RPMI7951 (cell line): ENCODE results near the gene SLC25A24. TPM values are rescaled to one million over a fixed set of nuclear protein-coding genes. Genes with fewer than 3 reads are reported as not detected.
A peak's percentile ranks its signal among the peaks of the same experiment; 100 is the strongest.
"Not testable (repeated sequence)": the region's sequence is repeated elsewhere in the genome, so short reads cannot be mapped to it uniquely, and the experiment has no call there.

ENCODE experiments used
- DNase-seq: peaks from one replicate; pipeline ENCODE4 v3.0.0-alpha.2; 2012; ENCODE audit warnings: low read depth
- total RNA-seq: library from RNA; depleted of rRNA; stranded (reverse); fragments of >200 nt; shearing (Covaris generic); gene quantifications from 2 replicates; pipeline ENCODE4 v1.2.3, GENCODE V29; 2014

SLC25A24 gene
- total RNA-seq, 1 experiment from 2014 or later: 86.8 TPM

DNA sequence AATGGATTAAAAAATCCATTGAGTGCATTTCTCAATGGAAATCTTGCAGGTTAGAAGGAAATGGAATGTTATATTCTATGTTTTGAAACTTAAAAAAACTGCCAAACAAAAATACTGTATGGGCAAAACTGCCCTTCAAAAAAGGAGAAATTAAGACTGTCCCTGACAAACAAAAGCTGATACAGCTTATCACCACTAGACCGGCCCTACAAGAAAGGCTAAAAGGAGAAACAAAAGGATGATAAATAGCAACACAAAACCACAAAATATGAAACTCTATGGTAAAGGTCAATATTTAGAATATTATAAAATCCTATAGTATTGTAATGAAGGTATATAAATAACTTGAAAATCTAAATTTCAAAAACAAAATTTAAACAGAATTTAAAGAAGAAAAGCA, 60.0 kb downstream of the SLC25A24 start:
- DNase-seq: no peak

GRCh38 chr1:108139555-108139954, 60.6 kb downstream of the SLC25A24 start:
- DNase-seq: not testable (repeated sequence)

GRCh38 chr1:108133148-108133547, 67.0 kb downstream of the SLC25A24 start:
- not testable (repeated sequence) for DNase-seq

GRCh38 chr1:108132367-108132766, 67.8 kb downstream of the SLC25A24 start:
- not testable (repeated sequence) for DNase-seq

DNA sequence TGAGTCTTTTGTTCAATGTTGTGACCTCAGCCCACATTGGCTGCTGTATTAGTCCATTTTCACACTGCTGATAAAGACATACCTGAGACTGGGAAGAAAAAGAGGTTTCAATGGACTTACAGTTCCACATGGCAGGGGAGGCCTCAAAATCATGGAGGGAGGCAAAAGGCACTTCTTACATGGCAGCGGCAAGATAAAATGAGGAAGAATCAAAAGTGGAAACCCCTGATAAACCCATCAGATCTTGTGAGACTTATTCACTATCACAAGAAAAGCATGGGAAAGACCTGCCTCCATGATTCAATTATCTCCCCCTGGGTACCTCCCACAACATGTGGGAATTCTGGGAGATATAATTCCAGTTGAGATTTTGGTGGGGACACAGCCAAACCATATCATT, 68.9 kb downstream of the SLC25A24 start:
- DNase-seq: not testable (repeated sequence)

DNA sequence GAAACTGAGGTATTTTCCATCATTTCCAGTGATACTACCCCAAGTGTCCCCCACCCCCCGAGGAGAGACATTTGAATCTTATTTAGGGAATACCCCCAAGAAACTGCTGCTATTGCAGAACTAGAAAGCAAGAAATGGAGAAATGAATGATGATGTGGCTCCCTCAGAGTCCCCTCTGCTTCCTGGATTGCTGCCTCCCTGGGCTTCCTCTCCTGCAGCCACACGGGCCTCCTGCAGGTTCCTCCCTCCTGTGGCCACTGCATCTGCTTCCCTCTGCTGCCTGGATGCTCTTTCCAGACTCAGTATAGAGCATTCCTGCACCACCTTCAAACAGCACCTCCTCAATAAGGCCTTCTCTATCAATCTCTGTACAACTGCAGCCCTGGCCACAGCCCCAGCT, 69.3 kb downstream of the SLC25A24 start:
- no peak for DNase-seq

GRCh38 chr1:108129999-108130398, 70.1 kb downstream of the SLC25A24 start:
- no peak for DNase-seq

- DNase-seq: peak; percentile 76
These were observed 74.6 kb downstream of the SLC25A24 start for GRCh38 chr1:108125312-108126138.

DNA sequence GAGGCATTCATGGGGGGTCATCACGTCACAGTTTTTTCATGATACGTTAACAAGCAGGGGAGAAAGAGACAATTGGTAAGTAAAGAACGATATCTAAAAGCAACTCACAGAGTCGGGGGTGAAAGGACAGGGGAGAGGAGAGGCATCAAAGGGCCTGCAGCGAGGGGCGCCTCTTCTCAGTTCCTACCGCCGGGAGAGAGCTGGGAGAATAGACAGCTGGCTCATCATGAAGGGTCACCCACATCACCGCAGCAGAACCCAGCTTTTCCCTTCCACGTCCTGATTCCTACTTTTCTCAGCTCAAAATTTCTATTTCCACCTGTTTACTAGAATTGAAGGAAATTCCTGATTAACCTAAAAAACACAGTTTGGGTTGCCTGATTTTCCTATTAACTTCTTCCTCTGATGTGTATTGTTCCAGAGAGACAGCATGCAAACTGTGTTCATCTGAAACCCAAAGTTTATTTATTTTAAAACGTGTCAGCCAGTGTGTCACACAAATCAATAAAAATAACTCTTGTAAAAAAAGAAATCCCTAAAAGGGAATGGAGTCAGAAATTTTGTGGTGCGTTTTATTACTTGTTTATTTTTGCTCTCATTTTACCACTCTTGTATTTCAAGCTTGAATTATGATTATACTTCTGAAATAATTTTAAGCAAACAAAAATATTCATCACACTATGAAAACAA, 75.4 kb downstream of the SLC25A24 start:
- DNase-seq: no peak

DNA sequence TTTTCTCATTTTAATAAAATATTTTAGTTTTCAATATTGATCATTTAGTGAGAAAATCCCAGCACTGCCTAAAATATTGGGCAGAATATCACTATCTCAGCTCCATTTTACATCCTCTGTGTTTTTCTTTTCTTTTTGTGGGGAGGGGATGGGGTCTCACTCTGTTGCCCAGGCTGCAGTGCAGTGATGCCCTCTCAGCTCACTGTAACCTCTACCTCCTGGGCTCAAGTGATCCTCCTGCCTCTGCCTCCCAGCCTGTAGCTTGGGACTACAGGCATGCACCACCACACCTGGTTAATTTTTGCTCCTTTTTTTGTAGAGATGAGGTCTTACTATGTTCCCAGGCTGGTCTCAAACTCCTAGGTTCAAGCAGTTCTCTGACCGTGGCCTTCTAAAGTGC, 76.1 kb downstream of the SLC25A24 start:
- DNase-seq: no peak

- DNase-seq: peak; percentile 81
These were observed 78.6 kb downstream of the SLC25A24 start for GRCh38 chr1:108121358-108122143.

DNA sequence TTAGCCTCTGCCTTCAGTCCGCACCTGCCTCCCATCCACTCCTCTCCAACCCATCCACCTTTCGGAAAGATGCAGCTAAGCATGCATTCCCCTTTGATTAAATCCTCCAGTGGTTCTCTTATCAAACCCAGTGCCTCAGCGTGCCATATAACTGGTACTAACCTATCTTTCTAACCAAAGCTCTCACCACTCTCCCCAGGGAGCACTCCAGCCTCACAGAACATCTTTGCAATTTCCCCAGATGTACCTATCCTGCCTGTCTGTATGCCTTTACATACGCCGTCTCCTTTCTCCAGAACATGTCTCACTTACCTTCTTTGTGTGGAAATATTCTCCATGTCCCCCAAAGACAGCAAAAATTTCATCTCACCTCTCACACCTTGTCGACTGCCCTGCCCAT, 80.0 kb downstream of the SLC25A24 start:
- no peak for DNase-seq

GRCh38 chr1:108119500-108119899, 80.6 kb downstream of the SLC25A24 start:
- no peak for DNase-seq

DNA sequence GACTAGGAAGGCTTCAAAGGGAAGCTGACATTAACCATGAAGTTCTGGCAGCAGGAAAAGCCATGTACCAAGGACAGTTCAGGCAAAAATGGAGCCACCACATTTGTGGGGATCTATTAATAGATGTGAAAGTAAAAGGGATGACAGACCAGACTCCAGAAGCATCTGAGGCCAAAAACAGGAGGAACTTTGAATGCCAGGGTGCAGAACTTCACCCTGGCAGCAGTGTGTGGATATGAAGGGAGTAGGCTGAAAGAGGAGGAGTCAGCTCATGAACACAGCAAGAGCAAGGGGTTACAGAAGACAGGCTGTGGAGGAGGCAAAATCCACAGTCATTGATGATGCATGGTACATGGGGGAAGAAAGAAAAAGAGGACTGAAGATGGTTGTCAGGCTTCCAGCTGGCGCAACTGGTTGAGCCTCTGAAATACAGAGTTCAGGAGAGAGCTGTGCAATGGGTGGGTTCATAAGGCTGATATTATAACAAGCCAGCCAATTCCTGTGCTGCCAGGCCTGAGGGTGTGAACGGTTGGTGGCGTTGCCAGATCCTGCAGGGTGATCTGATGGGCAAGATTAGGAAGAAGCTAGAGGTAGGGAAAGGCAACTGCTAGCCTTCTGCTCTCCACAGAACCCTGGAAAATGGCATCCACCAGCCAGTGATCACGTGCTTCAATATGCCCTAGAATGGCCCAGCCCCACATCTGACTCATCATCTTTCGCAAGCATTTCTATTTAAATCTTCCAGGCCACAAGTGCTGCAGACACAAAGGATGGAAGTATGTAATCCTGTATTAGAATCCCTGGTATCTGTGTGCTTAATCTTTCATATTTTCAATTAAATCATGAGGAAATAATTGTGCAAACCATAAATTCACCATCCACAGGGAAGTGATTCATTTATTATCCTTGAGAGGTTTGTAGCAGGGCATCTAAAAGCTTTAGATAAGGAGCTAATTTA, 81.9 kb downstream of the SLC25A24 start:
- DNase-seq: peak; percentile 85

DNA sequence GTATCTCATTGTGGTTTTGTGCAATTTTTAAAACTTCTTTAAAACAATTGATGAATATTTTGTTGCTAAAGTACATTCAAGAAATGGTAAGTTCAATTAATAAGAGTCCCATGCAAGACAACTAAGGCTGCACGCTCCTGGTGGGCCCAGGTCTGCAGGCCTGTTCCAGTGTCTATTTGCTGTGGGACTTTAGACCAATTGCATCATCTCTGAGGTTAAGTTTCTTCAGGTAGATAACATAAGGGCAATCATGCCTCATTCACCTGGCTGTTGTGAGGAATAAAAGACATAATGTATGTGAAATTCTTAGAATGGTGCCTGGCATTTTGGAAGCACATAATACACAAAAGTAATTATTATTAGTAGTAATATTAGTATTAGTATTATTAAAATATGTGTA, 82.9 kb downstream of the SLC25A24 start:
- DNase-seq: no peak

DNA sequence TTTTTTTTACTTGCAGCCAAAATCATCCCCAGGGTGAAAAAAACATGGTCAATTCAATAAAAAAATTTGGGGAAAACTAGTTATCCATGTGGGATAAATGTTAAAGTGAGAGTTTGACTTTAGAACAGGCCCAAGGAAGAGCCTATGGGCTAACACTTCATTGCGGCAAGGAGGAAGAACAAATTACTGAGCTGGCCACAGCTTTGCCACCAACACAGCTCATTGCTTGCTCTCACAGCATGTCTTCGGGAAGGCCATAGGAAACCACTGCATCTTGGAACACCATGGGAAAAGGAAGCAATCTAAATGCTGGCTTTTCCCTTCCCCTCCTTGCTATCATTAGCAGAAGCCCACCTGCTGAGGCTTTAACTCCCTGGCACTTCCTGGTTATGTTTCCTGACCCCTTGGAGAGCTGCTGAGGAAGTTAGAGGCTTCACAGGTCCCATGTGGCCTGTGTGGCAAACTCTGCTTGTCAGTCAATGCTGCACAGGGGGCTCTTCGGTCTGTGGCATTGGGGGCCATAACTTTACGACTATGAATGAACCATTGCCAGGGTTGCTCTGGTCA, 86.0 kb downstream of the SLC25A24 start:
- DNase-seq: no peak

DNA sequence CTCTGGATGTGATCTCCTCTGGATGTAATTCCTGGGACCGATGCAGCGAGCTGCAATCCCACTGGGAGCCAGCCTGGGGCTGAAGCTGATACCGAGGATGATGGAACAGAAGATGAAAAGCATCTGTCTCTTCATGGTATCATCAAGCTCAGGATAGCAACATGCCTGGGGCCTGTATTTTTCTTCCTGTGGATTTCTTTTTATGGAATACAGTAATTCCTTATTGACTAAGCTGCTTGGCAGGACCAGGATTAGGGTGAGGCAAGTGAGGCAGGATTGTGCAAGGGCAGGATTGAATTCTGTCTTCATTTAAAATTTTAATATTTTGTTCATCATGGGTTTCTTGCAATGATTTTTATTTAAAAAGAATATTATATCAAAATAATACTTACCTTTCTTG, 86.6 kb downstream of the SLC25A24 start:
- DNase-seq: peak; percentile 41

DNA sequence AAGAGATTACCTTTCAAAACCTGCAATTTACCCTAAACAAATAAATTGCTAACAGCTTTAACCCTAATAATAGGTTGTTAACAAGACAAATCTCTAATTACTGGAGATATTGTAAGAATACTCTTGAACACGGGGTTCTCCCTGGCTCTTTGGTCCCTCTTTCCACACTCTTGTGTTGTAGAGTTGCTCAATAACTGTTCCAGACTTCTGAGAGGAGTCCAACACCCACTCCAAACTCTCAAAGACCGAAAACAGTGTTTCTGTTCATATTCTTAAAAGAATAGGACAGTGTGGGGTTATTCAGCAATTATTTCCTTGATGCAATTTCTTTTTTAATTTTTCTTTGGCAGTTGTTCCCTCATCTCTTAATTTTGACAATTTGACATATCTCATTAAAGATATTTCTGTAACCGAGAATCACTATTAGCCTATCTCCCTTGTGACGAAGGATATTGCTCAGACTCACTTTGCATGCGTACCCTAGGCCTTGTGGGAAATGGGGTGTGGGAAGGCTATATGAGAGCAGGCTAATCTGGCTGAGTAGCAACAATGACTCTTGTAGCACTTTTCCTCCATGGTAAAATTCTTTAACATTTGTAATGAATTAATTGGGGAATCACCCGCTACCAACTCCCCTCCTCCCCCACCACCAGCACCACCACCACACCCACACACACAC, 90.7 kb downstream of the SLC25A24 start:
- no peak for DNase-seq

- no peak for DNase-seq
These were observed 92.0 kb downstream of the SLC25A24 start for GRCh38 chr1:108108119-108108518.

DNA sequence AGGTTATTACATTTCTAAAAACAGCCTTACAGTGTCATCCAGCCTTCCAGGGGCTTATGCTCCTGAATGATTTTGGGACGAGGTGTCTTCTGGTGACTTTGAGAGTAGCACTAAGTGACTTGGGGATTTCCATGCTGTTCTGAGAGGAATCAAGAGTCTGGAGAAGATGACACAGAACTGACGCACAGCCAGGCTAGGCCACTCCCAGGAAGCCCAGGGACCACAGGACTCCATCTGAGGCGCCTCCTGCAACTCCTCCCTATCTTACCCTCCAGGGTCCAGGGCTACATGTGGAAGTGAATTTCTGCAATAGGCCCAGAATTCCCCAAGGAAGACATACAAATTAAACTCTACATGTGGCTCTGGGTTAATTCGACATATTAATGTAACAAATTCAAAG, 92.5 kb downstream of the SLC25A24 start:
- peak; percentile 91 for DNase-seq
